HEK293 (cell line): Measurements from ENCODE around the gene RHBDD1.
A peak's percentile ranks its signal among the peaks of the same experiment; 100 is the strongest.

Experiments
- CTCF ChIA-PET: fragments of 350-600 bp; formaldehyde crosslinking; extraction: SDS; loops from one replicate; lab custom pipeline; 2021; ENCODE audit warnings: antibody characterized with exemption; lab: Yijun Ruan, JAX
- POLR2A ChIA-PET: fragments of 300-600 bp; formaldehyde crosslinking; extraction: SDS; loops from one replicate; lab custom pipeline; 2020; ENCODE audit warnings: antibody characterized with exemption, inconsistent platforms; lab: Yijun Ruan, JAX
- H3K27ac ChIP-seq: fragments of 200-500 bp; sonication (Bioruptor generic); 2 replicates; pipeline ENCODE4 v1.5.1; 2014; ENCODE audit warnings: low read depth, low read length, control low read depth, inconsistent platforms; ENCODE audit errors: extremely low read depth
- H3K36me3 ChIP-seq, 2 experiments: fragments of 200-500 bp in 1 of 2; sonication (Bioruptor generic) in 1 of 2; 1 replicate in 1 of 2; 2 replicates in 1 of 2; pipeline ENCODE4 v1.5.1; 2014 to 2017; ENCODE audit warnings: inconsistent platforms in 2 of 2, low read length in 2 of 2; ENCODE audit not compliant: control insufficient read depth in 2 of 2, insufficient read depth in 1 of 2
- H3K4me1 ChIP-seq: fragments of 200-500 bp; sonication (Bioruptor generic); 2 replicates; pipeline ENCODE4 v1.5.1; 2014; ENCODE audit warnings: mild to moderate bottlenecking, low read length, inconsistent platforms; ENCODE audit not compliant: control insufficient read depth, insufficient read depth
- H3K4me3 ChIP-seq: 2 replicates; pipeline ENCODE4 v1.5.1; 2011; ENCODE audit warnings: low read depth, mild to moderate bottlenecking, control low read depth, low read length, moderate library complexity
- H3K9me3 ChIP-seq: fragments of 200-500 bp; sonication (Bioruptor generic); 2 replicates; pipeline ENCODE4 v1.5.1; 2014; ENCODE audit warnings: low read depth, low read length, inconsistent platforms; ENCODE audit not compliant: control insufficient read depth, insufficient read depth
- SP7 ChIP-seq: fragments of 450-650 bp; formaldehyde crosslinking; IDR thresholded peaks from 2 replicates; pipeline ENCODE4 v1.5.1; 2016; ENCODE audit warnings: missing biosample characterization, missing genetic modification characterization
- TRIM28 ChIP-seq: IDR thresholded peaks from 2 replicates; pipeline ENCODE4 v1.6.1; 2011; ENCODE audit warnings: low read length, control low read depth, borderline replicate concordance
- ZBTB17 ChIP-seq: fragments of 450-650 bp; formaldehyde crosslinking; IDR thresholded peaks from 2 replicates; pipeline ENCODE4 v1.5.1; 2016; ENCODE audit warnings: missing biosample characterization, missing genetic modification characterization
- ZNF132 ChIP-seq: fragments of 450-650 bp; formaldehyde crosslinking; IDR thresholded peaks from 2 replicates; pipeline ENCODE4 v1.5.1; 2017; ENCODE audit warnings: missing biosample characterization, missing genetic modification characterization, borderline replicate concordance
- ZNF223 ChIP-seq: fragments of 450-650 bp; formaldehyde crosslinking; IDR thresholded peaks from 2 replicates; pipeline ENCODE4 v1.5.1; 2016; ENCODE audit warnings: missing biosample characterization, missing genetic modification characterization
- ZNF341 ChIP-seq: fragments of 450-650 bp; formaldehyde crosslinking; IDR thresholded peaks from 2 replicates; pipeline ENCODE4; 2016; ENCODE audit warnings: low read depth, missing biosample characterization, missing genetic modification characterization
- ZNF391 ChIP-seq: fragments of 450-650 bp; formaldehyde crosslinking; IDR thresholded peaks from 2 replicates; pipeline ENCODE4 v1.5.1; 2016; ENCODE audit warnings: low read depth, missing biosample characterization, missing genetic modification characterization, borderline replicate concordance
- ZNF423 ChIP-seq: fragments of 450-650 bp; formaldehyde crosslinking; IDR thresholded peaks from 2 replicates; pipeline ENCODE4 v1.5.1; 2016; ENCODE audit warnings: missing biosample characterization, missing genetic modification characterization
- ZNF561 ChIP-seq: fragments of 450-650 bp; IDR thresholded peaks from 2 replicates; pipeline ENCODE4 v1.5.1; 2018; ENCODE audit warnings: missing biosample characterization, missing genetic modification characterization, borderline replicate concordance
- ZNF596 ChIP-seq: fragments of 450-650 bp; IDR thresholded peaks from 2 replicates; pipeline ENCODE4 v1.5.0; 2018; ENCODE audit warnings: missing biosample characterization, mild to moderate bottlenecking, missing genetic modification characterization, moderate library complexity
- ZNF658 ChIP-seq: fragments of 450-650 bp; formaldehyde crosslinking; IDR thresholded peaks from 2 replicates; pipeline ENCODE4; 2016; ENCODE audit warnings: missing biosample characterization, missing genetic modification characterization
- ZNF792 ChIP-seq: fragments of 450-650 bp; formaldehyde crosslinking; IDR thresholded peaks from 2 replicates; pipeline ENCODE4 v1.5.1; 2016; ENCODE audit warnings: missing biosample characterization, missing genetic modification characterization
- ZSCAN23 ChIP-seq: fragments of 450-650 bp; formaldehyde crosslinking; IDR thresholded peaks from 2 replicates; pipeline ENCODE4 v1.5.1; 2016; ENCODE audit warnings: missing biosample characterization, missing genetic modification characterization
- TF ChIP-seq, protein P1 (sequence below): fragments of 450-650 bp; formaldehyde crosslinking; IDR thresholded peaks from 2 replicates; pipeline ENCODE4 v1.5.1; 2017; ENCODE audit warnings: missing biosample characterization, missing genetic modification characterization
- TF ChIP-seq, protein P2 (sequence below): fragments of 450-650 bp; formaldehyde crosslinking; IDR thresholded peaks from 2 replicates; pipeline ENCODE4 v1.5.1; 2016; ENCODE audit warnings: missing biosample characterization, missing genetic modification characterization
- TF ChIP-seq, protein P3 (sequence below): fragments of 450-650 bp; formaldehyde crosslinking; IDR thresholded peaks from 2 replicates; pipeline ENCODE4 v1.5.1; 2016; ENCODE audit warnings: missing biosample characterization, missing genetic modification characterization
- TF ChIP-seq, protein P4 (sequence below): fragments of 450-650 bp; formaldehyde crosslinking; IDR thresholded peaks from 2 replicates; pipeline ENCODE4 v1.5.1; 2016; ENCODE audit warnings: missing biosample characterization, missing genetic modification characterization
- TF ChIP-seq, protein P5 (sequence below): fragments of 450-650 bp; formaldehyde crosslinking; IDR thresholded peaks from 2 replicates; pipeline ENCODE4 v1.5.1; 2016; ENCODE audit warnings: missing biosample characterization, missing genetic modification characterization, borderline replicate concordance
- TF ChIP-seq, protein P6 (sequence below): fragments of 450-650 bp; formaldehyde crosslinking; IDR thresholded peaks from 2 replicates; pipeline ENCODE4 v1.5.1; 2016; ENCODE audit warnings: missing biosample characterization, missing genetic modification characterization
- TF ChIP-seq, protein P7 (sequence below): sonication (generic); formaldehyde crosslinking; IDR thresholded peaks from 2 replicates; pipeline ENCODE4 v1.8.1; 2022; ENCODE audit warnings: mild to moderate bottlenecking, moderate library complexity, missing genetic modification reagents

RHBDD1 gene

DNA sequence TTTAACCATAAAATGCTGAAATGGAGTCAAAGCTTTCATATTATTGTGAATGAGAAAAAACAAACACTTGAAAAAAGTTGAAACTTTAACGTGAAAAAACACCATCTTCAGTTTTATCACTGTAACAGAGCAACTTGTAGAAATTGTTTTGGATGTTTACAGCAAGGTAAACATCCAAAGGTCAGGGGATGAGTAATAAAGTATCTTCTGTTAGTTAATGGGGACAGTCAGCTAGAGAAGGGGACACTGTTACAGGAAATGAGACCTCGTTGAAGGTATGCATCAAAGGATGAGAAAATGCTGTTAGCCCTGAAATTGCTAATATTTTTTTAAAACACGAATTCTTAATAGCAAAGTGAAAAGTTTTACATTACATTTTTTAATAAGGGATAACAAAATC lies 2.9 kb downstream of the RHBDD1 start:
- H3K36me3 ChIP-seq = peaks cover 0 to 16% of the 10 kb centered on the region in 2 experiments; a peak in 1 of 3 replicates
- POLR2A ChIA-PET = no interaction called here
- CTCF ChIA-PET = interaction anchor here (0.6 kb wide), 1 partner anchor 1715 kb away, joined by 4 read pairs; no protein-coding TSS in a partner anchor
- H3K4me3 ChIP-seq = no peak overlapping the region
- H3K9me3 ChIP-seq = no peaks in the 10 kb centered on the region
- 0 out of 2 replicates have a peak, but pooled peaks cover 4% of the 10 kb centered on the region for H3K4me1 ChIP-seq
- no peak for TF ChIP-seq ZNF561
- no peak for TF ChIP-seq ZNF341
- no peak for TF ChIP-seq ZNF391 (tag by site-specific recombination)
- TF ChIP-seq ZNF132 (tag by site-specific recombination) = no peak
- TF ChIP-seq, protein P1, sequence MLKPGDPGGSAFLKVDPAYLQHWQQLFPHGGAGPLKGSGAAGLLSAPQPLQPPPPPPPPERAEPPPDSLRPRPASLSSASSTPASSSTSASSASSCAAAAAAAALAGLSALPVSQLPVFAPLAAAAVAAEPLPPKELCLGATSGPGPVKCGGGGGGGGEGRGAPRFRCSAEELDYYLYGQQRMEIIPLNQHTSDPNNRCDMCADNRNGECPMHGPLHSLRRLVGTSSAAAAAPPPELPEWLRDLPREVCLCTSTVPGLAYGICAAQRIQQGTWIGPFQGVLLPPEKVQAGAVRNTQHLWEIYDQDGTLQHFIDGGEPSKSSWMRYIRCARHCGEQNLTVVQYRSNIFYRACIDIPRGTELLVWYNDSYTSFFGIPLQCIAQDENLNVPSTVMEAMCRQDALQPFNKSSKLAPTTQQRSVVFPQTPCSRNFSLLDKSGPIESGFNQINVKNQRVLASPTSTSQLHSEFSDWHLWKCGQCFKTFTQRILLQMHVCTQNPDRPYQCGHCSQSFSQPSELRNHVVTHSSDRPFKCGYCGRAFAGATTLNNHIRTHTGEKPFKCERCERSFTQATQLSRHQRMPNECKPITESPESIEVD = 0 out of 2 replicates have a peak, but pooled peaks have one; percentile 16
- no peak for TF ChIP-seq ZNF792 (tag by site-specific recombination)
- no peak overlapping the region for H3K27ac ChIP-seq

DNA sequence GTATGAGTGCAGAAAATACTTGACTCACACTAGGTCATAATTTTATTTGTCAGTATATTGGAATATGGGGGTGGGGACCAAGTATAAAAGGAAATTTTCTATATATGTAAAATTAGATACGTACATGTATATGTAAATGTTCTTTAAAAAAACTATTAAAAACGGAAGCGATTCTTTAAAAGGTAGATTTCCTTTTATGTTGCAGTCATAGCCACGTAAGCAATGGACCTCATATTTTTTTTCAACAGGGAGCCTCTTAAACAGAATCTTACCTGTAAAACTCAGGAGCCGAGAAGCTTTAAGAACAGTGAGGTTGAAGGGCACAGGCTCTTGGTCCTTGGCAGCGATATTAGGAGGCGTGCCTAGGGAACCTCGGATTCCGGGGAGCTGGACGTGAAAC lies 3.3 kb downstream of the RHBDD1 start:
- Histone ChIP-seq H3K36me3 (peaks cover 0 to 16% of the 10 kb centered on the region in 2 experiments; a peak in 1 of 3 replicates), H3K4me1 (0 out of 2 replicates have a peak, but pooled peaks cover 4% of the 10 kb centered on the region), H3K27ac (no peak overlapping the region), H3K9me3 (no peaks in the 10 kb centered on the region), H3K4me3 (no peak overlapping the region)
- ChIA-PET POLR2A (no interaction called here), CTCF (no interaction called here)
- TF ChIP-seq ZNF423 (no peak), ZNF223 (no peak), ZBTB17 (tag by site-specific recombination) (no peak), TRIM28 (no peak), SP7 (tag by site-specific recombination) (no peak), ZSCAN23 (tag by site-specific recombination) (no peak), ZNF658 (tag by site-specific recombination) (no peak), ZNF596 (tag by site-specific recombination) (no peak)
- TF ChIP-seq, protein P2, sequence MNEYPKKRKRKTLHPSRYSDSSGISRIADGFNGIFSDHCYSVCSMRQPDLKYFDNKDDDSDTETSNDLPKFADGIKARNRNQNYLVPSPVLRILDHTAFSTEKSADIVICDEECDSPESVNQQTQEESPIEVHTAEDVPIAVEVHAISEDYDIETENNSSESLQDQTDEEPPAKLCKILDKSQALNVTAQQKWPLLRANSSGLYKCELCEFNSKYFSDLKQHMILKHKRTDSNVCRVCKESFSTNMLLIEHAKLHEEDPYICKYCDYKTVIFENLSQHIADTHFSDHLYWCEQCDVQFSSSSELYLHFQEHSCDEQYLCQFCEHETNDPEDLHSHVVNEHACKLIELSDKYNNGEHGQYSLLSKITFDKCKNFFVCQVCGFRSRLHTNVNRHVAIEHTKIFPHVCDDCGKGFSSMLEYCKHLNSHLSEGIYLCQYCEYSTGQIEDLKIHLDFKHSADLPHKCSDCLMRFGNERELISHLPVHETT (tag by site-specific recombination) = no peak
- TF ChIP-seq, protein P3, sequence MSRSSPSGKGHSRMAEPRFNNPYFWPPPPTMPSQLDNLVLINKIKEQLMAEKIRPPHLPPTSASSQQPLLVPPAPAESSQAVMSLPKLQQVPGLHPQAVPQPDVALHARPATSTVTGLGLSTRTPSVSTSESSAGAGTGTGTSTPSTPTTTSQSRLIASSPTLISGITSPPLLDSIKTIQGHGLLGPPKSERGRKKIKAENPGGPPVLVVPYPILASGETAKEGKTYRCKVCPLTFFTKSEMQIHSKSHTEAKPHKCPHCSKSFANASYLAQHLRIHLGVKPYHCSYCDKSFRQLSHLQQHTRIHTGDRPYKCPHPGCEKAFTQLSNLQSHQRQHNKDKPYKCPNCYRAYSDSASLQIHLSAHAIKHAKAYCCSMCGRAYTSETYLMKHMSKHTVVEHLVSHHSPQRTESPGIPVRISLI (tag by site-specific recombination) = no peak
- TF ChIP-seq, protein P4, sequence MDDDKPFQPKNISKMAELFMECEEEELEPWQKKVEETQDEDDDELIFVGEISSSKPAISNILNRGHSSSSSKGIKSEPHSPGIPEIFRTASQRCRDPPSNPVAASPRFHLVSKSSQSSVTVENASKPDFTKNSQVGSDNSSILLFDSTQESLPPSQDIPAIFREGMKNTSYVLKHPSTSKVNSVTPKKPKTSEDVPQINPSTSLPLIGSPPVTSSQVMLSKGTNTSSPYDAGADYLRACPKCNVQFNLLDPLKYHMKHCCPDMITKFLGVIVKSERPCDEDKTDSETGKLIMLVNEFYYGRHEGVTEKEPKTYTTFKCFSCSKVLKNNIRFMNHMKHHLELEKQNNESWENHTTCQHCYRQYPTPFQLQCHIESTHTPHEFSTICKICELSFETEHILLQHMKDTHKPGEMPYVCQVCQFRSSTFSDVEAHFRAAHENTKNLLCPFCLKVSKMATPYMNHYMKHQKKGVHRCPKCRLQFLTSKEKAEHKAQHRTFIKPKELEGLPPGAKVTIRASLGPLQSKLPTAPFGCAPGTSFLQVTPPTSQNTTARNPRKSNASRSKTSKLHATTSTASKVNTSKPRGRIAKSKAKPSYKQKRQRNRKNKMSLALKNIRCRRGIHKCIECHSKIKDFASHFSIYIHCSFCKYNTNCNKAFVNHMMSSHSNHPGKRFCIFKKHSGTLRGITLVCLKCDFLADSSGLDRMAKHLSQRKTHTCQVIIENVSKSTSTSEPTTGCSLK (tag by site-specific recombination) = no peak
- TF ChIP-seq, protein P5, sequence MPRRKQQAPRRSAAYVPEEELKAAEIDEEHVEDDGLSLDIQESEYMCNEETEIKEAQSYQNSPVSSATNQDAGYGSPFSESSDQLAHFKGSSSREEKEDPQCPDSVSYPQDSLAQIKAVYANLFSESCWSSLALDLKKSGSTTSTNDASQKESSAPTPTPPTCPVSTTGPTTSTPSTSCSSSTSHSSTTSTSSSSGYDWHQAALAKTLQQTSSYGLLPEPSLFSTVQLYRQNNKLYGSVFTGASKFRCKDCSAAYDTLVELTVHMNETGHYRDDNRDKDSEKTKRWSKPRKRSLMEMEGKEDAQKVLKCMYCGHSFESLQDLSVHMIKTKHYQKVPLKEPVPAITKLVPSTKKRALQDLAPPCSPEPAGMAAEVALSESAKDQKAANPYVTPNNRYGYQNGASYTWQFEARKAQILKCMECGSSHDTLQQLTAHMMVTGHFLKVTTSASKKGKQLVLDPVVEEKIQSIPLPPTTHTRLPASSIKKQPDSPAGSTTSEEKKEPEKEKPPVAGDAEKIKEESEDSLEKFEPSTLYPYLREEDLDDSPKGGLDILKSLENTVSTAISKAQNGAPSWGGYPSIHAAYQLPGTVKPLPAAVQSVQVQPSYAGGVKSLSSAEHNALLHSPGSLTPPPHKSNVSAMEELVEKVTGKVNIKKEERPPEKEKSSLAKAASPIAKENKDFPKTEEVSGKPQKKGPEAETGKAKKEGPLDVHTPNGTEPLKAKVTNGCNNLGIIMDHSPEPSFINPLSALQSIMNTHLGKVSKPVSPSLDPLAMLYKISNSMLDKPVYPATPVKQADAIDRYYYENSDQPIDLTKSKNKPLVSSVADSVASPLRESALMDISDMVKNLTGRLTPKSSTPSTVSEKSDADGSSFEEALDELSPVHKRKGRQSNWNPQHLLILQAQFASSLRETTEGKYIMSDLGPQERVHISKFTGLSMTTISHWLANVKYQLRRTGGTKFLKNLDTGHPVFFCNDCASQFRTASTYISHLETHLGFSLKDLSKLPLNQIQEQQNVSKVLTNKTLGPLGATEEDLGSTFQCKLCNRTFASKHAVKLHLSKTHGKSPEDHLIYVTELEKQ (tag by site-specific recombination) = no peak
- TF ChIP-seq, protein P6, sequence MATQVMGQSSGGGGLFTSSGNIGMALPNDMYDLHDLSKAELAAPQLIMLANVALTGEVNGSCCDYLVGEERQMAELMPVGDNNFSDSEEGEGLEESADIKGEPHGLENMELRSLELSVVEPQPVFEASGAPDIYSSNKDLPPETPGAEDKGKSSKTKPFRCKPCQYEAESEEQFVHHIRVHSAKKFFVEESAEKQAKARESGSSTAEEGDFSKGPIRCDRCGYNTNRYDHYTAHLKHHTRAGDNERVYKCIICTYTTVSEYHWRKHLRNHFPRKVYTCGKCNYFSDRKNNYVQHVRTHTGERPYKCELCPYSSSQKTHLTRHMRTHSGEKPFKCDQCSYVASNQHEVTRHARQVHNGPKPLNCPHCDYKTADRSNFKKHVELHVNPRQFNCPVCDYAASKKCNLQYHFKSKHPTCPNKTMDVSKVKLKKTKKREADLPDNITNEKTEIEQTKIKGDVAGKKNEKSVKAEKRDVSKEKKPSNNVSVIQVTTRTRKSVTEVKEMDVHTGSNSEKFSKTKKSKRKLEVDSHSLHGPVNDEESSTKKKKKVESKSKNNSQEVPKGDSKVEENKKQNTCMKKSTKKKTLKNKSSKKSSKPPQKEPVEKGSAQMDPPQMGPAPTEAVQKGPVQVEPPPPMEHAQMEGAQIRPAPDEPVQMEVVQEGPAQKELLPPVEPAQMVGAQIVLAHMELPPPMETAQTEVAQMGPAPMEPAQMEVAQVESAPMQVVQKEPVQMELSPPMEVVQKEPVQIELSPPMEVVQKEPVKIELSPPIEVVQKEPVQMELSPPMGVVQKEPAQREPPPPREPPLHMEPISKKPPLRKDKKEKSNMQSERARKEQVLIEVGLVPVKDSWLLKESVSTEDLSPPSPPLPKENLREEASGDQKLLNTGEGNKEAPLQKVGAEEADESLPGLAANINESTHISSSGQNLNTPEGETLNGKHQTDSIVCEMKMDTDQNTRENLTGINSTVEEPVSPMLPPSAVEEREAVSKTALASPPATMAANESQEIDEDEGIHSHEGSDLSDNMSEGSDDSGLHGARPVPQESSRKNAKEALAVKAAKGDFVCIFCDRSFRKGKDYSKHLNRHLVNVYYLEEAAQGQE (tag by site-specific recombination) = no peak
- TF ChIP-seq, protein P7, sequence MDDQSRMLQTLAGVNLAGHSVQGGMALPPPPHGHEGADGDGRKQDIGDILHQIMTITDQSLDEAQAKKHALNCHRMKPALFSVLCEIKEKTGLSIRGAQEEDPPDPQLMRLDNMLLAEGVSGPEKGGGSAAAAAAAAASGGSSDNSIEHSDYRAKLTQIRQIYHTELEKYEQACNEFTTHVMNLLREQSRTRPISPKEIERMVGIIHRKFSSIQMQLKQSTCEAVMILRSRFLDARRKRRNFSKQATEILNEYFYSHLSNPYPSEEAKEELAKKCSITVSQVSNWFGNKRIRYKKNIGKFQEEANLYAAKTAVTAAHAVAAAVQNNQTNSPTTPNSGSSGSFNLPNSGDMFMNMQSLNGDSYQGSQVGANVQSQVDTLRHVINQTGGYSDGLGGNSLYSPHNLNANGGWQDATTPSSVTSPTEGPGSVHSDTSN (CRISPR knock-in tag) = no peak
